ENCODE measurements around the gene TMEM248. TPM values are rescaled to one million over a fixed set of nuclear protein-coding genes. Genes with fewer than 3 reads are reported as not detected.
"Not testable (repeated sequence)": the region's sequence is repeated elsewhere in the genome, so short reads cannot be mapped to it uniquely, and the experiment has no call there.

Gene TMEM248
- total RNA-seq, 1 experiment from 2014 or later, result 59.3 TPM

GRCh38 chr7:66996444-66997191, 75.6 kb downstream of the TMEM248 start, which contains the start of gene TYW1:
Gene TYW1, plus strand, starts transcription at chr7:66996833. Its CDS starts 146 bp downstream, at chr7:66996979.
- peak within 1 kb of the TSS; percentile 87 to 91 for H3K4me3 ChIP-seq (replicated peaks in 1 of 2; ENCODE audit: low read depth in 1 of 2, low read length in 2 of 2)
- peak; percentile 43; the same call in 1 of the 2 replicates for TF ChIP-seq SRF (IDR thresholded peaks at IDR 0.05; ENCODE audit: low read depth)
- peak; percentile 76 for TF ChIP-seq SP1 (IDR thresholded peaks at IDR 0.05; ENCODE audit: low read depth)
- TF ChIP-seq, protein P1, sequence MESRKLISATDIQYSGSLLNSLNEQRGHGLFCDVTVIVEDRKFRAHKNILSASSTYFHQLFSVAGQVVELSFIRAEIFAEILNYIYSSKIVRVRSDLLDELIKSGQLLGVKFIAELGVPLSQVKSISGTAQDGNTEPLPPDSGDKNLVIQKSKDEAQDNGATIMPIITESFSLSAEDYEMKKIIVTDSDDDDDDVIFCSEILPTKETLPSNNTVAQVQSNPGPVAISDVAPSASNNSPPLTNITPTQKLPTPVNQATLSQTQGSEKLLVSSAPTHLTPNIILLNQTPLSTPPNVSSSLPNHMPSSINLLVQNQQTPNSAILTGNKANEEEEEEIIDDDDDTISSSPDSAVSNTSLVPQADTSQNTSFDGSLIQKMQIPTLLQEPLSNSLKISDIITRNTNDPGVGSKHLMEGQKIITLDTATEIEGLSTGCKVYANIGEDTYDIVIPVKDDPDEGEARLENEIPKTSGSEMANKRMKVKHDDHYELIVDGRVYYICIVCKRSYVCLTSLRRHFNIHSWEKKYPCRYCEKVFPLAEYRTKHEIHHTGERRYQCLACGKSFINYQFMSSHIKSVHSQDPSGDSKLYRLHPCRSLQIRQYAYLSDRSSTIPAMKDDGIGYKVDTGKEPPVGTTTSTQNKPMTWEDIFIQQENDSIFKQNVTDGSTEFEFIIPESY (IDR thresholded peaks at IDR 0.05; ENCODE audit: extremely low read depth, insufficient replicate concordance, low read length), result peak; percentile 64
- TF ChIP-seq POLR2AphosphoS5 (IDR thresholded peaks at IDR 0.05; ENCODE audit: low read depth, low read length), result peak; percentile 74
- peak; percentile 44 for TF ChIP-seq POLR2A (IDR thresholded peaks at IDR 0.05; ENCODE audit: borderline replicate concordance, extremely low read depth, insufficient read depth, insufficient read length)
- TF ChIP-seq YY1 (IDR thresholded peaks at IDR 0.05; ENCODE audit: extremely low read depth, insufficient replicate concordance, low read depth, low read length), result peak; percentile 94
- TF ChIP-seq ELF1 (IDR thresholded peaks at IDR 0.05; ENCODE audit: borderline replicate concordance, low read depth), result peak; percentile 65
- DNase-seq (ENCODE audit: low read depth, low spot score) (peak; percentile 95), ATAC-seq (peak; percentile 91)
- H3K9me2 ChIP-seq (ENCODE audit: insufficient read depth); H3K4me1 ChIP-seq (ENCODE audit: control insufficient read depth in 1 of 2, insufficient read depth in 2 of 2, low read length in 2 of 2); CTCF ChIA-PET; RAD21 ChIA-PET (ENCODE audit: low non-redundant PET in 1 of 2, low total read pairs in 2 of 2, uncharacterized antibody in 2 of 2, unreplicated experiment in 2 of 2); H4K20me1 ChIP-seq (ENCODE audit: insufficient read depth); POLR2A ChIA-PET; H3K27me3 ChIP-seq (ENCODE audit: insufficient read depth, low read length); H3K36me3 ChIP-seq (ENCODE audit: control insufficient read depth in 1 of 2, insufficient read depth in 2 of 2, low read length in 2 of 2); H3K9me3 ChIP-seq (ENCODE audit: control insufficient read depth in 1 of 2, insufficient read depth in 1 of 2, low read depth in 1 of 2, low read length in 2 of 2); BruUV-seq (replicated peaks): not testable (repeated sequence)
- H3K9ac ChIP-seq (ENCODE audit: low read length), result peak within 1 kb of the TSS; percentile 78
- intact Hi-C loops (cut with micrococcal nuclease), result loop anchor here (10.0 kb wide), 1 partner anchor 972 kb away; no protein-coding TSS in a partner anchor
- peaks cover 31% of the 10 kb centered on the region for H3K79me2 ChIP-seq (ENCODE audit: insufficient read depth, low read length)
- H2AFZ ChIP-seq (ENCODE audit: low read depth, low read length, poor library complexity, severe bottlenecking), result peak within 1 kb of the TSS; percentile 22
- peak within 1 kb of the TSS; percentile 82 for H3K4me2 ChIP-seq (ENCODE audit: low read length)
- H3K27ac ChIP-seq (ENCODE audit: low read depth, low read length), result peak within 1 kb of the TSS; percentile 57
